CD14-positive monocyte (primary cell): ENCODE data around the gene COL24A1. TPM values are rescaled to one million over a fixed set of nuclear protein-coding genes. Genes with fewer than 3 reads are reported as not detected.

Experiments
- DNase-seq, 3 donors: peaks; one replicate each; pipeline ENCODE4 v3.0.0-alpha.2; 2011 to 2022
- H2AFZ ChIP-seq: 2 replicates; pipeline ENCODE4 v1.6.0; 2012; ENCODE audit warnings: mild to moderate bottlenecking, low read depth, low read length, inconsistent platforms; ENCODE audit not compliant: insufficient read depth, poor library complexity, severe bottlenecking
- H3K27ac ChIP-seq, 2 donors: 1 replicate in 1 of 2; 2 replicates in 1 of 2; pipeline ENCODE4 v1.5.1; 2012 to 2013; ENCODE audit warnings: low read length in 2 of 2, control low read depth in 1 of 2, inconsistent platforms in 1 of 2, low read depth in 1 of 2, mild to moderate bottlenecking in 1 of 2
- H3K27me3 ChIP-seq, 2 donors: one replicate each; pipeline versions ENCODE4 v1.6.0 to v1.6.1; 2011 to 2013; ENCODE audit warnings: low read length in 2 of 2; ENCODE audit not compliant: control insufficient read depth in 2 of 2, insufficient read depth in 2 of 2
- H3K36me3 ChIP-seq, 2 donors: replicated peaks in 1 of 2; 1 replicate in 1 of 2; 2 replicates in 1 of 2; pipeline versions ENCODE4 v1.5.1 to v1.6.1; 2012 to 2013; ENCODE audit warnings: low read length in 2 of 2, control low read depth in 1 of 2, inconsistent platforms in 1 of 2, mild to moderate bottlenecking in 1 of 2; ENCODE audit not compliant: insufficient read depth in 2 of 2, control insufficient read depth in 1 of 2
- H3K4me1 ChIP-seq, 2 donors: 1 replicate in 1 of 2; 2 replicates in 1 of 2; pipeline versions ENCODE4 v1.5.1 to v1.6.1; 2012 to 2013; ENCODE audit warnings: low read length in 2 of 2, control low read depth in 1 of 2, inconsistent platforms in 1 of 2, mild to moderate bottlenecking in 1 of 2, moderate library complexity in 1 of 2; ENCODE audit not compliant: insufficient read depth in 2 of 2, control insufficient read depth in 1 of 2
- H3K4me2 ChIP-seq: replicated peaks from 2 replicates; pipeline ENCODE3; 2012; ENCODE audit warnings: low read length, moderate library complexity, mild to moderate bottlenecking; ENCODE audit not compliant: poor library complexity, severe bottlenecking; ENCODE audit errors: extremely low read depth
- H3K4me3 ChIP-seq, 3 experiments: fragments of 200-600 bp in 1 of 3; sonication (generic) in 1 of 3; replicated peaks in 1 of 3; 1 replicate in 2 of 3; 2 replicates in 1 of 3; pipeline ENCODE4 v1.5.1; 2011 to 2013; ENCODE audit warnings: low read length in 3 of 3, mild to moderate bottlenecking in 3 of 3, control low read depth in 2 of 3, low read depth in 2 of 3, inconsistent platforms in 1 of 3, moderate library complexity in 1 of 3
- H3K79me2 ChIP-seq: 2 replicates; pipeline ENCODE4 v1.6.0; 2012; ENCODE audit warnings: mild to moderate bottlenecking, control low read depth, inconsistent platforms, low read length, moderate library complexity; ENCODE audit not compliant: insufficient read depth
- H3K9ac ChIP-seq: 2 replicates; pipeline ENCODE4 v1.6.0; 2017; ENCODE audit warnings: low read length, mild to moderate bottlenecking; ENCODE audit not compliant: insufficient read depth, poor library complexity, severe bottlenecking
- H3K9me3 ChIP-seq, 2 donors: replicated peaks in 1 of 2; 1 replicate in 1 of 2; 2 replicates in 1 of 2; pipeline versions ENCODE4 v1.5.1 to v1.6.1; 2012 to 2013; ENCODE audit warnings: low read length in 2 of 2, control low read depth in 1 of 2; ENCODE audit not compliant: control insufficient read depth in 1 of 2, insufficient read depth in 1 of 2
- H4K20me1 ChIP-seq: 2 replicates; pipeline ENCODE4 v1.6.0; 2012; ENCODE audit warnings: mild to moderate bottlenecking, low read length, control low read depth, moderate library complexity; ENCODE audit not compliant: insufficient read depth
- H3K27ac Mint-ChIP-seq, 7 donors: one replicate each; pipeline ENCODE4 v1.8.0; 2020; ENCODE audit warnings: mild to moderate bottlenecking in 7 of 7, mixed read lengths in 7 of 7, moderate library complexity in 6 of 7, inconsistent platforms in 2 of 7
- H3K27me3 Mint-ChIP-seq, 3 donors: one replicate each; pipeline ENCODE4 v1.8.0; 2021 to 2022; ENCODE audit warnings: low read depth in 3 of 3, mild to moderate bottlenecking in 3 of 3, mixed read lengths in 3 of 3, moderate library complexity in 3 of 3, inconsistent platforms in 1 of 3
- H3K36me3 Mint-ChIP-seq, 2 donors: one replicate each; pipeline ENCODE4 v1.8.0; 2020; ENCODE audit warnings: mixed read lengths in 2 of 2, inconsistent platforms in 1 of 2, mild to moderate bottlenecking in 1 of 2
- H3K4me1 Mint-ChIP-seq: one replicate; pipeline ENCODE4 v1.8.0; 2020; ENCODE audit warnings: mild to moderate bottlenecking, mixed read lengths
- H3K4me3 Mint-ChIP-seq, 2 donors: one replicate each; pipeline ENCODE4 v1.8.0; 2020; ENCODE audit warnings: mild to moderate bottlenecking in 2 of 2, mixed read lengths in 2 of 2, moderate library complexity in 1 of 2
- H3K9me3 Mint-ChIP-seq, 7 donors: one replicate each; pipeline ENCODE4 v1.8.0; 2020 to 2022; ENCODE audit warnings: mixed read lengths in 7 of 7, mild to moderate bottlenecking in 6 of 7, moderate library complexity in 6 of 7, inconsistent platforms in 2 of 7
- CTCF ChIP-seq: fragments of 200-600 bp; IDR thresholded peaks from one replicate; pipeline ENCODE4 v1.8.0; 2022; ENCODE audit warnings: antibody characterized with exemption, mild to moderate bottlenecking
- WGBS: methylation state at CpG from one replicate; pipeline ENCODE4 v1.1.5; 2013; ENCODE audit warnings: missing lambda C conversion rate; ENCODE audit not compliant: insufficient coverage; 5-methylcytosine and 5-hydroxymethylcytosine counted together
- intact Hi-C, 2 donors: fragments of 100-400 bp; cut with micrococcal nuclease; formaldehyde crosslinking; loops; one replicate each; pipeline versions ENCODE4 v1.15.0 to v1.15.1; 2023
- polyA plus RNA-seq, 3 donors: library from polyadenylated mRNA; depleted of rRNA in 1 of 3; unstranded in 2 of 3; stranded (reverse) in 1 of 3; fragments of 300-500 nt in 2 of 3; fragments of >200 nt in 1 of 3; fragmentation: Illumina TruSeq in 2 of 3; gene quantifications; 1 replicate in 2 of 3; 2 replicates in 1 of 3; pipeline ENCODE4 v1.2.3, GENCODE V29; 2012 to 2021

Gene COL24A1
- polyA plus RNA-seq, 3 donors = 0.05 to 0.13 TPM; not detected in 1

- Histone ChIP-seq H3K4me3 (no peak overlapping the region), H2AFZ (no peak overlapping the region), H3K9ac (no peak overlapping the region), H4K20me1 (no peaks in the 10 kb centered on the region), H3K36me3 (no peaks in the 10 kb centered on the region), H3K27ac (no peak overlapping the region), H3K4me2 (no peak overlapping the region), H3K27me3 (no peaks in the 10 kb centered on the region), H3K4me1 (no peaks in the 10 kb centered on the region), H3K9me3 (peaks cover 5 to 6% of the 10 kb centered on the region in 2 donors), H3K79me2 (no peaks in the 10 kb centered on the region)
- TF ChIP-seq CTCF = no peak
- intact Hi-C loops = no loop called here
- Mint-ChIP-seq H3K4me3 (no peak overlapping the region), H3K27me3 (peaks cover 0 to 2% (median 0%) of the 10 kb centered on the region in 3 donors), H3K9me3 (peaks cover 9 to 26% (median 13%) of the 10 kb centered on the region in 7 donors), H3K4me1 (no peaks in the 10 kb centered on the region), H3K36me3 (peaks cover 2 to 12% of the 10 kb centered on the region in 2 donors), H3K27ac (no peak overlapping the region)
- DNase-seq = no peak
- WGBS = 100% methylated on average over 2 of the region's 8 CpGs
Observed at GRCh38 chr1:85830837-85831236, 325.7 kb downstream of the COL24A1 start.

DNA sequence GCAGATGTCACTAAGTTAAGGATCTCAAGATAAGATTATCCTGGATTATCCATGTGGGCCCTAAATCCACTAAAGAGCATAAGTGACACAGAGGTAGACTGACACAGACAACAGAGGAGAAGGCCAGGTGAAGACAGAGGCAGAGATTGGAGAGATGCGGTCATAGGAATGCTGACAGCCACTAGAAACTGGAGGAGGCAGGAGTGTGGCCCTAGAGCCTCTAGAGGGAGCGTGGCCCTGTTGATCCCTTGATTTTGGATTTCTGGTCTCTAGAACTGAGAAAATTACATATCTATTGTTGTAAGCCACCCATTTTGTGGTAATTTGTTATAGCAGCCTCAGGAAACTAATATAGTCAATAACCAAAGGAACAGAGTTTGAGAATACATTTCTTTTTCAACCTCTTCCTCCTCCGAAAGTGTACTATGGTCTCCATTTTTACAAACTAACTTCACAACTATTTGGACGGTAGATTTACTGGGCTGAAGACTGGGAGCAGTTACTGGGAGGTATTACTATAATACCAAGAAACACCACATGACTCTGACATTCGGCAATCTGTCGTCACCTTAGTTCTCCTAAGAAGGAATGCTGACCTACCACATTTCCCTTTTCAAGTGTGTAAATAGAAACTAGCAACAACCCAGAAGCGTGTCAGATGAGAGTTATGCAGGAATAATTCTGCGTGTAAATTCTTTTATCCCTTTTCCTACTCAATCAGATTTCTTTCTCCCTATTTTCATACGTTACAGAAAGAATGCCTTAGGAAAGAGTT, 332.3 kb downstream of the COL24A1 start:
- intact Hi-C loops = no loop called here
- no peaks in the 10 kb centered on the region for H3K4me1 Mint-ChIP-seq
- H4K20me1 ChIP-seq = no peaks in the 10 kb centered on the region
- TF ChIP-seq CTCF = no peak
- DNase-seq = no peak
- no peak overlapping the region for H3K27ac ChIP-seq
- 100% methylated on average over 3 of the region's 9 CpGs for WGBS
- no peak overlapping the region for H3K27ac Mint-ChIP-seq
- no peaks in the 10 kb centered on the region for H3K27me3 Mint-ChIP-seq
- H3K79me2 ChIP-seq = no peaks in the 10 kb centered on the region
- no peaks in the 10 kb centered on the region for H3K36me3 Mint-ChIP-seq
- H2AFZ ChIP-seq = no peak overlapping the region
- no peak overlapping the region for H3K4me2 ChIP-seq
- no peaks in the 10 kb centered on the region for H3K4me1 ChIP-seq
- H3K9ac ChIP-seq = no peak overlapping the region
- H3K4me3 Mint-ChIP-seq = no peak overlapping the region
- H3K9me3 Mint-ChIP-seq = peaks cover 0 to 5% (median 2%) of the 10 kb centered on the region in 7 donors
- no peaks in the 10 kb centered on the region for H3K36me3 ChIP-seq
- H3K4me3 ChIP-seq = no peak overlapping the region
- H3K27me3 ChIP-seq = no peaks in the 10 kb centered on the region
- no peaks in the 10 kb centered on the region for H3K9me3 ChIP-seq
